Right cardiac atrium (tissue), 5 donors: ENCODE results near the gene HNRNPA2B1. TPM values are rescaled to one million over a fixed set of nuclear protein-coding genes. Genes with fewer than 3 reads are reported as not detected.
"Not testable (repeated sequence)": the region's sequence is repeated elsewhere in the genome, so short reads cannot be mapped to it uniquely, and the experiment has no call there.

ENCODE experiments used
- ATAC-seq, 2 donors: fragments of 200-7000 bp; cut with Tn5 transposase; one replicate each; pipeline versions ENCODE4 v1.8.0 to v1.9.1; 2020; ENCODE audit warnings: moderate library complexity in 2 of 2, mild to moderate bottlenecking in 1 of 2
- DNase-seq, 3 donors: peaks; one replicate each; pipeline ENCODE4 v3.0.0-alpha.2; 2020
- H3K27ac ChIP-seq: one replicate; pipeline ENCODE4 v1.5.1; 2013; ENCODE audit warnings: mild to moderate bottlenecking, low read length, control low read depth, moderate library complexity
- H3K27me3 ChIP-seq: one replicate; pipeline ENCODE4 v1.6.1; 2013; ENCODE audit not compliant: control insufficient read depth, insufficient read depth
- H3K4me1 ChIP-seq: one replicate; pipeline ENCODE4 v1.6.1; 2013; ENCODE audit warnings: low read length; ENCODE audit not compliant: control insufficient read depth, insufficient read depth
- H3K4me3 ChIP-seq: one replicate; pipeline ENCODE4 v1.5.1; 2013; ENCODE audit warnings: low read length, control low read depth
- H3K9me3 ChIP-seq: one replicate; pipeline ENCODE4 v1.6.1; 2013; ENCODE audit warnings: low read length; ENCODE audit not compliant: control insufficient read depth
- WGBS: extraction: QIAGEN DNeasy Blood & Tissue Kit; methylation state at CpG from one replicate; pipeline ENCODE4 v1.1.7; 2013; 5-methylcytosine and 5-hydroxymethylcytosine counted together
- intact Hi-C, 4 donors: fragments of 100-400 bp; cut with DNase I; formaldehyde crosslinking; loops; one replicate each; pipeline versions ENCODE4 v1.11.0 to v1.14.0; 2022 to 2023
- polyA plus RNA-seq: library from polyadenylated mRNA; stranded (reverse); fragments of 200-250 nt; gene quantifications from one replicate; pipeline ENCODE4 v1.2.3, GENCODE V29; 2013
- total RNA-seq, 4 donors: library from RNA; stranded (reverse); fragmentation: NEBNext Ultra II Directional; extraction: Animal tissue kit (Norgen Biotek cat#: 25700); gene quantifications; one replicate each; pipeline ENCODE4 v1.2.1, GENCODE V29; 2021
- donor health status: healthy with polysubstance abuse.
- donor health status: DM: no; HTN: yes; CAD: no.
- donor health status: DM: no; HTN: no; CAD: no.
- donor health status: DM: no; HTN: yes; CAD: no; lungs with severe emphysema.
- donor health status: DM: yes; HTN: yes; CAD: no.

The HNRNPA2B1 gene
- total and polyA plus RNA-seq, 5 donors: 353 to 521 (median 376) TPM

- Histone ChIP-seq H3K27ac (no peak overlapping the region), H3K9me3 (no peaks in the 10 kb centered on the region), H3K4me3 (no peak overlapping the region), H3K27me3 (no peaks in the 10 kb centered on the region), H3K4me1 (peaks cover 3% of the 10 kb centered on the region)
- intact Hi-C loops: no loop called here
- WGBS: 91% methylated on average over 1 of the region's 1 CpG
- no peak for DNase-seq
- ATAC-seq: no peak
These were observed 29.9 kb downstream of the HNRNPA2B1 start for GRCh38 chr7:26170663-26171062.

GRCh38 chr7:26169271-26169670, 31.3 kb downstream of the HNRNPA2B1 start:
- intact Hi-C loops: no loop called here
- DNase-seq (no peak), ATAC-seq (no peak)
- WGBS: 85% methylated on average over 3 of the region's 3 CpGs
- Histone ChIP-seq H3K4me1 (peaks cover 3% of the 10 kb centered on the region), H3K4me3 (no peak overlapping the region), H3K27ac (no peak overlapping the region), H3K9me3 (no peaks in the 10 kb centered on the region), H3K27me3 (no peaks in the 10 kb centered on the region)

DNA sequence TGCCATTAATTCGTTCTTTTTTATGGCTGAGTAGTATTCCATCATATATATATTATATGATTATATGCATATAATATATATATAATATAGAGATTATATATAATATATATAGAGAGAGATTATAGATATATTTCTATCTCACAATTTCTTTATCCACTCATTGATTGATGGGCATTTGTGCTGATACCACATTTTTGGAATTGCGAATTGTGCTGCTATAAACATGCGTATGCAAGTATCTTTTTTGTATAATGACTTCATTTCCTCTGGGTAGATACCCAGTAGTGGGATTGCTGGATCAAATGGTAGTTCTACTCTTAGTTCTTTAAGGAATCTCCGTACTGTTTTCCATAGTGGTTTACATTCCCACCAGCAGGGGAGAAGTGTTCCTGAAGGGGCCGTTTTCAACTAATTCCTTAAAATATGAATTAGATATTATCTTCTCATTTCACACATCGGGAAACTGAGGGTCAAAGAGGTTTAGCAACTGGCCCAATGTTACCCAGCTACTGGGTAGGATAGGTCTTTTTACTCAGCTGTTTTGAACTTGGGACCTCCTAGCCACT, 32.0 kb downstream of the HNRNPA2B1 start:
- H3K9me3 ChIP-seq: no peaks in the 10 kb centered on the region
- ATAC-seq (no peak), DNase-seq (no peak)
- intact Hi-C loops: no loop called here
- peaks cover 3% of the 10 kb centered on the region for H3K4me1 ChIP-seq
- 88% methylated on average over 6 of the region's 6 CpGs for WGBS
- no peaks in the 10 kb centered on the region for H3K27me3 ChIP-seq
- H3K27ac ChIP-seq: no peak overlapping the region
- no peak overlapping the region for H3K4me3 ChIP-seq

DNA sequence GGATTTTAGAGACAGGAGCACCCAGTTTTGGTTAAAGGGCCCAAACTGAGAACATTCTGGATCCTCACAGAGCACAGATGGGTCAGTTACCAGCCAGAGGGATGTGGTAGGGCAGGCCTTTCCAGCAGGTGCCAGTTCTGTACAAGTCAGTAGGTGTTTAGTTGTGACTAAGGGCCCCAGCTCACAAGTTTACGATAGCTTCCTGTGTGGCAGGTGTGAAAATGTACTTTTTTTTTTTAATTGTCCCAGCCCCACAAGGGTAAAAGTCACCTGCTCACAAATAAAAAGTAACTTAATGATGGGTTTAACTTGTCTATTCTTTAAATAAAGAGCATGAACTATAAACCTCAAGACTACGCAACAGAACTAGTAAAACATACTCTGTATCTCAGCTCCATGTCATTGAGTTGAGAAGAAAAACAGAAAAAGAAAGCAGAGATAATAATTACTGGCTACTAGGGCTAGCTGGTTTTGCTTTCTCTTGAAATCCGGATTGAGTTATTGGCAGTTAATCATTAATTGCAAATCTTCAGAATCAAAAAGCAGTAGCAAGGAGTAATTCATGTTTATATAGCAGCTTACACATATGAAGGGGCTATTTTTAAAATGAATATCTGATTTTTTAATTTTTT, 33.1 kb downstream of the HNRNPA2B1 start:
- WGBS: 93% methylated on average over 3 of the region's 3 CpGs
- Histone ChIP-seq H3K4me1 (peaks cover 3% of the 10 kb centered on the region), H3K9me3 (no peaks in the 10 kb centered on the region), H3K27me3 (no peaks in the 10 kb centered on the region), H3K27ac (no peak overlapping the region), H3K4me3 (no peak overlapping the region)
- intact Hi-C loops: no loop called here
- ATAC-seq: no peak
- DNase-seq: no peak

- Histone ChIP-seq H3K4me1 (peaks cover 3% of the 10 kb centered on the region), H3K9me3 (no peaks in the 10 kb centered on the region), H3K4me3 (no peak overlapping the region), H3K27me3 (no peaks in the 10 kb centered on the region), H3K27ac (no peak overlapping the region)
- DNase-seq: no peak
- no peak for ATAC-seq
- intact Hi-C loops: no loop called here
- 84% methylated on average over 5 of the region's 5 CpGs for WGBS
These were observed 33.8 kb downstream of the HNRNPA2B1 start for GRCh38 chr7:26166684-26167266.

- H3K27me3 ChIP-seq: no peaks in the 10 kb centered on the region
- no peak overlapping the region for H3K27ac ChIP-seq
- intact Hi-C loops: no loop called here
- no peak for ATAC-seq
- DNase-seq: no peak
- H3K4me3 ChIP-seq: no peak overlapping the region
- 65% methylated on average over 9 of the region's 9 CpGs for WGBS
- H3K9me3 ChIP-seq: no peaks in the 10 kb centered on the region
- peaks cover 3% of the 10 kb centered on the region for H3K4me1 ChIP-seq
These were observed 34.4 kb downstream of the HNRNPA2B1 start for GRCh38 chr7:26165950-26166683.

GRCh38 chr7:26163804-26164203, 36.7 kb downstream of the HNRNPA2B1 start:
- H3K9me3 ChIP-seq, H3K27ac ChIP-seq, intact Hi-C loops, H3K27me3 ChIP-seq, DNase-seq, H3K4me1 ChIP-seq, ATAC-seq, H3K4me3 ChIP-seq: not testable (repeated sequence)
- 50% methylated on average over 1 of the region's 1 CpG for WGBS

DNA sequence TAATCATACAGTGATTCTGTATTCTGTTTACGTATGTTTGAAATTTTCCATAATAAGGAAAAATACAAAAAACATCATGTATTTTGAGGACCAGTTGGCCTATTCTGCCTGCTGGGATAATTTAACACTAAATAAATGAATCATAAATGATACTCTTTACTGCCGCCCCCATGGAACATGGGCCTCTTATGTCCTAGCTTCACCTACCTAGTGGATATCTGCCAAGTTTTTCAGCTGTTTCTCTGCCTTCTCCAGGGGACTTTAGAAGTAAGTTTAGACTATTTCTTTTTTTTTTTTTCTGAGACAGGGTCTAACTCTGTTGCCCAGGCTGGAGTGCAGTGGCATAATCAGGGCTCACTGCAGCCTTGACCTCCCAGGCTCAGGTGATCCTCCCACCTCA, 38.1 kb downstream of the HNRNPA2B1 start:
- WGBS: 80% methylated on average over 2 of the region's 2 CpGs
- Histone ChIP-seq H3K4me3 (no peak overlapping the region), H3K27me3 (no peaks in the 10 kb centered on the region), H3K9me3 (no peaks in the 10 kb centered on the region), H3K4me1 (peaks cover 3% of the 10 kb centered on the region), H3K27ac (no peak overlapping the region)
- DNase-seq (no peak), ATAC-seq (no peak)
- intact Hi-C loops: no loop called here

DNA sequence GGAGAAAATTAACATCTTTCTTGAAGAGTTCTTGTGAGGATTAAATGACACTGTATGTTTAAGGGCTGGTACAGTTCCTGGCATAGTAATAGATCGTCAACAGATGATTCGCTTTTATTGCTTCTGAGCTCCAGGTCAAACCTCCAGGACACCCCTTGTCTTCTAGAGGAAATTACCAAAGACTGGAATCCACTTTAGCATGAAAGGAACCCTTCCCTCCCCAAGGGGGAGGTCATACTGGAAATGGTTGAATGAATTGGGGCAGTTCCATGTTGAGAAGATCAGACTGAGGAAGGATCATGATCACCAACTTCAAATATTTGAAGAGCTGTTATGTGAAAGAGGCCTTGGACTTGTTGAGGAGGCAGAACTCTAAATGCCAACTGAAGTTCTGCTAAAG, 39.6 kb downstream of the HNRNPA2B1 start:
- H3K4me3 ChIP-seq: no peak overlapping the region
- H3K27me3 ChIP-seq: no peaks in the 10 kb centered on the region
- WGBS: over 99% methylated on average over 2 of the region's 2 CpGs
- no peaks in the 10 kb centered on the region for H3K9me3 ChIP-seq
- H3K4me1 ChIP-seq: no peaks in the 10 kb centered on the region
- DNase-seq (no peak), ATAC-seq (no peak)
- H3K27ac ChIP-seq: no peak overlapping the region
- intact Hi-C loops: no loop called here

DNA sequence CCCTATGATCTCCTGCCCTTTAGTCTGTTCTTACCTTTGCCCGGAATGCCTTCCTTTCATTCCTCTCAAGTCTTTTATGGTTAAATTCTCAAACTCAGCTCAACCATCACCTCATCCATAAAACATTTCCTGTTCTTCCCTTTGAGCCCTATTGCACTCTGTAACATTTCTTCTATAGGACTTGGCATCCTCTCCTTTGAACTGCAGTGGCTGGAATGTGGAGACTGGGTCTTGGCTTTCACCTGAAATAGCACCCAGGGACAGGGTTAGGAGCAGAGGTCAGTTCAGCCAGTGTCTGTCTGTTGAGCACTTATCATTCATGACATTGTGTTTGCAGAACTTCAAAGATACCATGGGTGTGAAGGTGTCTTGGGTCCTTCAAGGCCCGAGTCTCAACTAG, 41.3 kb downstream of the HNRNPA2B1 start:
- H3K9me3 ChIP-seq: no peaks in the 10 kb centered on the region
- WGBS: 57% methylated on average over 2 of the region's 2 CpGs
- ATAC-seq: no peak

GRCh38 chr7:26157520-26158105, 42.9 kb downstream of the HNRNPA2B1 start:
- Histone ChIP-seq H3K9me3 (no peaks in the 10 kb centered on the region), H3K27me3 (no peaks in the 10 kb centered on the region), H3K27ac (no peak overlapping the region), H3K4me1 (no peaks in the 10 kb centered on the region), H3K4me3 (no peak overlapping the region)
- no peak for DNase-seq
- WGBS: 87% methylated on average over 4 of the region's 4 CpGs
- no peak for ATAC-seq
- intact Hi-C loops: no loop called here

More for the DNA sequence above, 41.3 kb downstream of the HNRNPA2B1 start:
- Histone ChIP-seq H3K4me1 (no peaks in the 10 kb centered on the region), H3K4me3 (no peak overlapping the region), H3K27me3 (no peaks in the 10 kb centered on the region), H3K27ac (no peak overlapping the region)
- intact Hi-C loops: no loop called here
- no peak for DNase-seq
